GM13977 (cell line): ENCODE measurements around the gene APPL1.
"Not testable (repeated sequence)": the region's sequence is repeated elsewhere in the genome, so short reads cannot be mapped to it uniquely, and the experiment has no call there.

Source experiments
- DNase-seq: peaks from one replicate; pipeline ENCODE4 v3.0.0; 2012; ENCODE audit warnings: low spot score
- CTCF ChIP-seq: IDR thresholded peaks from 2 replicates; pipeline ENCODE4 v1.5.1; 2012; ENCODE audit warnings: mild to moderate bottlenecking, control low read depth; ENCODE audit not compliant: insufficient read depth; ENCODE audit errors: extremely low read depth, missing control alignments
- in situ Hi-C: fragments of 300-500 bp; cut with MboI; formaldehyde crosslinking; loops from one replicate; pipeline ENCODE4 v1.12.0; 2022; ENCODE audit warnings: low sequenced_read_pairs, low pct_unique_long_range_greater_than_20kb, mixed read lengths, inconsistent platforms; ENCODE audit not compliant: unreplicated experiment

Gene APPL1

GRCh38 chr3:57298041-57298440 lies 70.5 kb downstream of the APPL1 start:
- in situ Hi-C loops, result no loop called here
- no peak for TF ChIP-seq CTCF
- DNase-seq, result no peak

- DNase-seq, in situ Hi-C loops: not testable (repeated sequence)
These were observed 76.0 kb downstream of the APPL1 start for GRCh38 chr3:57303520-57303919.

- no peak for DNase-seq
- TF ChIP-seq CTCF, result no peak
- in situ Hi-C loops, result no loop called here
These were observed 82.3 kb downstream of the APPL1 start for GRCh38 chr3:57309769-57310360.

GRCh38 chr3:57314204-57314603 lies 86.7 kb downstream of the APPL1 start:
- TF ChIP-seq CTCF, result no peak
- in situ Hi-C loops, result no loop called here
- DNase-seq, result no peak
